GM12892 (cell line): ENCODE data around the gene NMRAL1.

ENCODE experiments used
- POLR2A ChIP-seq: IDR thresholded peaks from 2 replicates; pipeline ENCODE4 v1.6.1; 2011; ENCODE audit warnings: low read depth, low read length, control low read depth
- POLR2AphosphoS5 ChIP-seq: IDR thresholded peaks from 2 replicates; pipeline ENCODE4 v1.6.1; 2011; ENCODE audit warnings: low read depth, low read length, control low read depth

- no peak for TF ChIP-seq POLR2AphosphoS5
- TF ChIP-seq POLR2A = no peak
These were observed 38.9 kb downstream of the NMRAL1 start for GRCh38 chr16:4435337-4436067.
